Activated B cell treated with CpG ODN at 0.5 μM for 24 hours (primary cell): ENCODE data around the gene LTBR. TPM values are rescaled to one million over a fixed set of nuclear protein-coding genes. Genes with fewer than 3 reads are reported as not detected.

Source experiments
- ATAC-seq: fragments of 200-7000 bp; cut with Tn5 transposase; one replicate; pipeline ENCODE4 v1.10.0; 2021; ENCODE audit warnings: low read depth, mild to moderate bottlenecking, moderate library complexity
- CTCF ChIA-PET: fragments of 350-600 bp; sonication (Branson Sonifier 250); formaldehyde crosslinking; loops from one replicate; lab custom pipeline; 2021; ENCODE audit warnings: antibody characterized with exemption; lab: Charles Lee
- POLR2A ChIA-PET: fragments of 350-600 bp; sonication (Branson Sonifier 250); formaldehyde crosslinking; loops from one replicate; lab custom pipeline; 2021; ENCODE audit warnings: antibody characterized with exemption; lab: Charles Lee
- DNase-seq: peaks from one replicate; pipeline ENCODE4 v3.0.0; 2022
- H3K27ac Mint-ChIP-seq: one replicate; pipeline ENCODE4 v1.8.0; 2020; ENCODE audit warnings: mixed read lengths
- H3K27me3 Mint-ChIP-seq: one replicate; pipeline ENCODE4 v1.8.0; 2021; ENCODE audit warnings: mixed read lengths
- H3K36me3 Mint-ChIP-seq: one replicate; pipeline ENCODE4 v1.8.0; 2021; ENCODE audit warnings: low read depth, mixed read lengths
- H3K4me1 Mint-ChIP-seq: one replicate; pipeline ENCODE4 v1.8.0; 2021; ENCODE audit warnings: mixed read lengths
- H3K4me3 Mint-ChIP-seq: one replicate; pipeline ENCODE4 v1.8.0; 2020; ENCODE audit warnings: mild to moderate bottlenecking, mixed read lengths
- H3K9me3 Mint-ChIP-seq: one replicate; pipeline ENCODE4 v1.8.0; 2020; ENCODE audit warnings: mixed read lengths
- intact Hi-C: fragments of 100-400 bp; cut with micrococcal nuclease; formaldehyde crosslinking; loops from one replicate; pipeline ENCODE4 v1.15.1; 2024
- total RNA-seq: library from RNA; stranded (reverse); gene quantifications from 2 replicates; pipeline ENCODE4 v1.2.3, GENCODE V29; 2022
- TF ChIP-seq, protein P1 (sequence below): fragments of 200-600 bp; IDR thresholded peaks from one replicate; pipeline ENCODE4 v1.8.0; 2022; ENCODE audit warnings: antibody characterized with exemption, mild to moderate bottlenecking

The LTBR gene
- total RNA-seq, 1 donor from 2014 or later: 0.33 TPM

DNA sequence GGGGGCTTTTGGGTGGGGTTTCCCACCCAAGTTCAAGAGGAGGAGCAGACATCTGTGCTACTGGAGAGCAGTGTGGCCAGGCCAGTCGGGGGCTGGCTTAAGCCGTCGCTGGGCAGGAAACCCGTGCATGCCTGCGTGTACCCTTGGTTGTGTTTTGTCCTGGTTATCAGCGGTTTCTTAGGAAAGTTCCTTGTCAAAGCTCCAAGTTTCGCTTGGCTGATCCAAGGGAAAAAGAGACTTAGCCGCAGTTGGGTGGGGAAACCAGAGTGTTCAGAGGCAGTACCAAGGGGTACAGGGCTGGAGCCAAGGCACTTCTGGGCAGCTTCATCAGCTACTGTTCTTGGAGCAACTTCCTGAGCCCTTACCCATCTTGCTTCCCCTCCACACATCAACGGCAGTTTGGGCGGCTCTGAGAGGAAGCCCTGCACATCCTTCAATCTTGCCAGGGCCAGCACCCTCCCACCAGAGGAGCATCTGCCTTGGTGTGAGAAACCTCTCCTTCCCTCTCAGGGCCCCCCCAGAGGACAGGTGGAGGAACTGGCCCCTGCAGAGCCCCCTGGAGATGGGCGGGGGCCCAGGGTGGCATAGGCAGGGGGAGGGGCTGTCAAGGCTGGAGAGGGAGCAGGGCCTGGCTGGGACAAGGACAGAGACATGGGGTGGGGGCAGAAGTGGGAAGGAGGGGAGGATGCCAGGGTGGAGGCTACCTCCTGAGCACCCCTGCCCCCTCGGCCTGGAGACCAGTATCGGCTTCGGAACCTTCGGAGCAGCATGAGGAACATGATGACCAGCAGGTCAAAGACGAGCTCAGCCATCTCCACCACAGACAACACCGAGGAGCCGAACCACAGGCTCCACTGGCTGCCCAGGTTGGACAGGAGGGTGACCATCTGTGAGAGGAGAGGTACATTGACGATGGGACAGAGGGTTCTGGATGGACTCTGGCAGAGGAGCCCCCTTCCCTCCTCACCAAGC is 36.3 kb upstream of the LTBR start:
- H3K27me3 Mint-ChIP-seq: peaks cover 62% of the 10 kb centered on the region
- no peak overlapping the region for H3K27ac Mint-ChIP-seq
- no peak for DNase-seq
- ChIA-PET POLR2A (no interaction called here), CTCF (no interaction called here)
- H3K36me3 Mint-ChIP-seq: no peaks in the 10 kb centered on the region
- H3K9me3 Mint-ChIP-seq: peaks cover 4% of the 10 kb centered on the region
- H3K4me1 Mint-ChIP-seq: peaks cover 9% of the 10 kb centered on the region
- TF ChIP-seq, protein P1, sequence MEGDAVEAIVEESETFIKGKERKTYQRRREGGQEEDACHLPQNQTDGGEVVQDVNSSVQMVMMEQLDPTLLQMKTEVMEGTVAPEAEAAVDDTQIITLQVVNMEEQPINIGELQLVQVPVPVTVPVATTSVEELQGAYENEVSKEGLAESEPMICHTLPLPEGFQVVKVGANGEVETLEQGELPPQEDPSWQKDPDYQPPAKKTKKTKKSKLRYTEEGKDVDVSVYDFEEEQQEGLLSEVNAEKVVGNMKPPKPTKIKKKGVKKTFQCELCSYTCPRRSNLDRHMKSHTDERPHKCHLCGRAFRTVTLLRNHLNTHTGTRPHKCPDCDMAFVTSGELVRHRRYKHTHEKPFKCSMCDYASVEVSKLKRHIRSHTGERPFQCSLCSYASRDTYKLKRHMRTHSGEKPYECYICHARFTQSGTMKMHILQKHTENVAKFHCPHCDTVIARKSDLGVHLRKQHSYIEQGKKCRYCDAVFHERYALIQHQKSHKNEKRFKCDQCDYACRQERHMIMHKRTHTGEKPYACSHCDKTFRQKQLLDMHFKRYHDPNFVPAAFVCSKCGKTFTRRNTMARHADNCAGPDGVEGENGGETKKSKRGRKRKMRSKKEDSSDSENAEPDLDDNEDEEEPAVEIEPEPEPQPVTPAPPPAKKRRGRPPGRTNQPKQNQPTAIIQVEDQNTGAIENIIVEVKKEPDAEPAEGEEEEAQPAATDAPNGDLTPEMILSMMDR: no peak
- intact Hi-C loops: no loop called here
- ATAC-seq: no peak
- H3K4me3 Mint-ChIP-seq: no peak overlapping the region

DNA sequence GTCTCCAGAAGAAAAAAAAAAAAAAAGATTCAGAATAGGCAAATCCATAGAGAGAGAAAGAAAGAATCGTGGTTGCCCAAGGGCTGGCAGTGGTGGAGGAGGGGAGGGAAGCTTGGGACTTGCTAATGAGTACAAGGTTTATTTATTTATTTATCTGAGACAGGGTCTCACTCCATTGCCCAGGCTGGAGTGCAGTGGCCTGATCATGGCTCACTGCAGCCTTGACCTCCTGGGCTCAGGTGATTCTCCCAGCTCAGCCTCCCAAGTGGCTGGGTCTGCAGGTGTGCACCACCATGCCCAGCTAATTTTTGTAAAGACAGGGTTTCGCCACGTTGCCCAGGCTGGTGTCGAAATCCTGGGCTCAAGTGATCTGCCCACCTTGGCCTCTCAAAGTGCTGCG is 32.3 kb upstream of the LTBR start:
- Mint-ChIP-seq H3K4me3 (no peak overlapping the region), H3K9me3 (peaks cover 4% of the 10 kb centered on the region), H3K4me1 (peaks cover 3% of the 10 kb centered on the region), H3K27me3 (peaks cover 62% of the 10 kb centered on the region), H3K36me3 (no peaks in the 10 kb centered on the region), H3K27ac (no peak overlapping the region)
- DNase-seq: no peak
- TF ChIP-seq, protein P1: no peak
- intact Hi-C loops: no loop called here
- ChIA-PET POLR2A (interaction anchor here (0.7 kb wide), 1 partner anchor 74 kb away, joined by 5 read pairs; no protein-coding TSS in a partner anchor), CTCF (no interaction called here)
- no peak for ATAC-seq

DNA sequence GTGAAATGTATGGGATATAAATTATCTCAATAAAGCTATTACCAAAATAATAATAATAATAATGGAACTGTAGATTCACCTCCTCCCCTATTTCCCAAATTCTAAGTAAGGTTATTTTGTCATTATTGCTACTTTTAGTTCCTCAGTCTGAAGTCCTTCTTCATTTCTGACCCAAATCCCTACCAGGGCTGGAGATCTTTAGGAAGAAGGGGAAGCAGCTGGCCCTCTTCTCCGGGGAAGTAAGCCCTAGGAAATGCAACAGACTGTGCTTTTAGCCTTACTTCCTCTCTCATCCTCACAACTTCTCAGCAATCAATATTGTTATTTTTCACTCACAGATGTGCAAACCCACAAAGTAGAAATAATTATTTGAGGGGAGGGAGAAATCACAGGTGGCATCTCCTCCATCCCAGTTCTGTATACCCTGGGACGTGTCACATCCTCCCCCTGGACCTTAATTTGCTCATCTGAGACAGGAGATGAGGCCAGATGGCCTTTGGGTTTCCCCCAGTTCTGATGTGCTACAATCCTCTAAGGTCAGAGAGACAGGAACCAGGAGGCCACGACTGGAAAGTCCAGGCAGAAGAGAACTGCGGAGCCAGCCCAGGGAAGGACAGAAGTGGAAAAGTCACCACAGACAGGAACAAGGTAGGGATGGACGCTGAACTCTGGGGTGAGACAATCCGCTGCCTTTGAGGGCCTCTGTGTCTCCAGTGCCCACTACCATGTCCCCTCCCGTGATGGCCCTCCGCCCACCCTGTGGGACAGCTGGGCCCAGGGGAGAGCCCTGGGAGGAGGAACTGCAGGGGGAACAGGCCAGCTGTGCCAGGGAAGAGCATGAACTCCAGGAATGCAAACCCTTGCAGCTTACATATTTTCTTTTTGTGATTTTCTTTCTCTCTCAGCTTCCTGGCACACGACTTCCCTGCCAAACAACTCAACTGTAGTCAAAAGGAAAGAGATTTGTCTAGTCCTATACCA is 31.5 kb upstream of the LTBR start:
- no peaks in the 10 kb centered on the region for H3K36me3 Mint-ChIP-seq
- TF ChIP-seq, protein P1: no peak
- CTCF ChIA-PET: no interaction called here

DNA sequence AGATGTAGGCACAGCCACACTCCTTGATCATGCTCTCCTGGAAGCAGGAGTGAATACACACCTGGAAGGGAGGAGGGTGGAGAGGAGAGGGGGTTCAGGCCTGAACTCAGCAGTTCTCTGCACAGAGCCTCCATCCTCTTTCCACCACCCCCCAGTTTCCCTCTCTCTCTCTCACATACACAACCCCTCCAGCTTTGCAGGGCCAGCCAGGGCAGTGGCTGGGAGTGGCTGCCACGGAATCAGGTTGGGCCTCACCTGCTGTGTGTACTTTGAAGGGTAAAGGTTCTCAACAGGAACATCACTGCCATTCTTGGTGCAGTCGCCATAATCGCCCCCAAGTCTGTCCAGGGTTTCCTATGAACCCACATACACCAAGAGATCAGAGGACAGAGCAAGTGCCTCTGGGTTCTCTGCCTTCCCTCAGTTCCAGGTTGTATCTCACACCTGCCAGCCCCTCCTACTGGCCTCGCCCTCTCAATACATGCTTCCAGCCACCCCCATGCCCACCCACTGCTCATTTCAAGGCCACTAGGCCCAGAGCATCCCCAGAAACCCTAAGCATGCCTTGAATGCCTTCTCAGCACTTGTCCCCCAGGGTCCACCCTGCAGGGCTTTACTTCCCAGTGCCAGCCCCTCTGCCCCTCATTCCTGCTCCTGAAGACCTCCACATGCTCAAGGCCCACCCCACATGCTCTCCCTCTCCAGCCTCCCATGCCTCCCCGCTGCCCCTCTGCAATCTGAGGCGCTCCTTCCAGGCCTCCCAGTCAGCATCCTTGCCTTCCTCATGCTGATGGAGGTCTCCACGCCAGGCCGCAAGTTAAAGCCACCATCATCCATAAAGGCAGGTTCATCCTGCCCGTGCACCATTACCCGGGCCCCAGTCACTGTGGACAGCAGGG is 29.2 kb upstream of the LTBR start:
- TF ChIP-seq, protein P1: no peak
- Mint-ChIP-seq H3K27me3 (peaks cover 59% of the 10 kb centered on the region), H3K4me1 (peaks cover 3% of the 10 kb centered on the region), H3K9me3 (no peaks in the 10 kb centered on the region), H3K36me3 (no peaks in the 10 kb centered on the region), H3K4me3 (no peak overlapping the region), H3K27ac (no peak overlapping the region)
- DNase-seq (no peak), ATAC-seq (no peak)
- POLR2A ChIA-PET: no interaction called here
- CTCF ChIA-PET: no interaction called here
- intact Hi-C loops: no loop called here

More for the DNA sequence above, 31.5 kb upstream of the LTBR start:
- H3K4me3 Mint-ChIP-seq: no peak overlapping the region
- H3K9me3 Mint-ChIP-seq: no peaks in the 10 kb centered on the region
- intact Hi-C loops: no loop called here
- peaks cover 60% of the 10 kb centered on the region for H3K27me3 Mint-ChIP-seq
- H3K27ac Mint-ChIP-seq: no peak overlapping the region
- POLR2A ChIA-PET: no interaction called here
- peaks cover 3% of the 10 kb centered on the region for H3K4me1 Mint-ChIP-seq
- DNase-seq (no peak), ATAC-seq (no peak)
